Cardiac septum (tissue), 1 donor: ENCODE measurements around the gene VWA5B1. TPM values are rescaled to one million over a fixed set of nuclear protein-coding genes. Genes with fewer than 3 reads are reported as not detected.
"Not testable (repeated sequence)": the region's sequence is repeated elsewhere in the genome, so short reads cannot be mapped to it uniquely, and the experiment has no call there.

Experiments used
- DNase-seq: peaks from one replicate; pipeline ENCODE4 v3.0.0-alpha.2; 2020; ENCODE audit warnings: low spot score
- intact Hi-C: fragments of 100-400 bp; cut with DNase I; formaldehyde crosslinking; loops from one replicate; pipeline ENCODE4 v1.14.0; 2022
- long read RNA-seq: library from polyadenylated mRNA; unstranded; transcript quantifications from one replicate; pipeline ENCODE4 v2.0.0, GENCODE V29; 2021
- total RNA-seq: library from RNA; stranded (reverse); fragmentation: NEBNext Ultra II Directional; extraction: Animal tissue kit (Norgen Biotek cat#: 25700); gene quantifications from one replicate; pipeline ENCODE4 v1.2.1, GENCODE V29; 2021
- donor health status: DM: no; HTN: no; CAD: no.

VWA5B1 gene
- not detected for total RNA-seq
- long read RNA-seq: 0 reads

DNA sequence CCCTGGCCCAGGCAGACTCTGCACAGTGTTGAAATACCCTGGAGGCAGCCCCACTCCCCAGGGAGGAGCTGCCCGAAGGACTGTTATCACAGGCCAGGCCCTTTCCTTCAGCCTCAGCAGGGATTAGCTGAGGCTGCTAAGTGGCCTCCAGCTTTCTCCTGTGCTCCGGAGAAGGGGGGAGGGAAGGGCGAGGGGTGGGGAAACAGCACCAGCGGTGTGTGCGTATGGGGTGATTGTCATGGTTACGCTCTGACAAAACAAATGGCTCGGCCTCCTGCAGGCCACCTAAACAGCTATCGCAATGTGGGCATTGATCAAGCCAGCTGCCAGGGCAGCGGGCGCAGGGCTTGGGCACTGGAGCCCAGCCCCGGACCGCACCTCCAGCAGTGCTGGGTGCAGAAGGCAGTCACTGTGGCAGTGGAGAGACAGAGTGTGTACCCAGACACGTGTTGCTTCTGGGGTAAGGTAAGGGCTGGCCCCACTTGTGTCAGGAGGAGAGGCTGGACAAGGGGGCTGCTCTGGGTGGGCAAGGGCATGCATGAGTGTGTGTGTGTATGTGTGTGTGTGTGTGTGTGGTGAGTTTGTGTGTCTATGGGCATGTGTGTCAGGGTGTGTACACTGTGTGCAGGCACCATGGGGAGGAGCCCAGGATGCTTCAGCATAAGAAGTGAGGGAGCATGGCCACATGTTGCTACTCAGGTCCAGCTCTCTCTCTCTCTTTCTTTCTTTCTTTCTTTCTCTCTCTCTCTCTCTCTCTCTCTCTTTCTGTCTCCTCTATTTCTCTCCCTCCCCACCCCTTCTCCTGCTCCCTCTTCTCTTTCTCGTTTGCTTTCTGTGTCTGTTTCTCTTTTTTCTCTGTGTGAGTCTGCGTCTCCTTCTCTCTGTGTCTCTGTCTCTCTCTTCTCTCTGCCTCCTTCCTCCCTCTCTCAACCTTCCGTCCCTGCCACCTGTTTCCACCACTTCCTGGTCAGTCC lies at the start of gene VWA5B1:
VWA5B1 (plus strand) TSS at position 252 of the 974 bp plus-strand sequence. CDS start 19,727 bp downstream, outside the sequence.
- intact Hi-C loops: no loop called here

GRCh38 chr1:20242890-20243479 lies 47.7 kb upstream of the VWA5B1 start:
- intact Hi-C loops: no loop called here
- DNase-seq: no peak

More for the DNA sequence above, at the start of gene VWA5B1:
- no peak for DNase-seq

GRCh38 chr1:20248971-20249612 lies 41.6 kb upstream of the VWA5B1 start:
- DNase-seq: no peak
- intact Hi-C loops: no loop called here

GRCh38 chr1:20250340-20250989 lies 40.2 kb upstream of the VWA5B1 start:
- intact Hi-C loops: no loop called here
- DNase-seq: no peak

DNA sequence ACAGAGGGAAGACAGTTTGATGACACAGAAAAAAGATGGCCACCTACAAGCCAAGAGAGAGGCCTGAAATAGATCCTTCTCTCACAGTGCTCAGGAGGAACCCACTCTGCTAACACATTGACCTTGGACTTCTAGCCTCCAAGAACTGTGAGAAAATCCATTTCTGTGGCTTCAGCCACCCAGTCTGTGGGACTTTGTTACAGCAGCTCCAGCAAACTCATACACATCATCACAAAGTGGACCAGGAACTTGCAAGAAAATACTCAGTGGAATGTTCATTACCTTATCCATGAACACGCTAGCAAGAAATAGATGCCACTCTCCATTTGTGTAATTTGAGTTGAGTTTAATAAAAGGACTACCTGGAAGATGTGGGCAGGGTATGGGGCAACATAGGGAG lies 38.1 kb upstream of the VWA5B1 start:
- DNase-seq: no peak
- intact Hi-C loops: no loop called here

GRCh38 chr1:20255666-20256065 lies 35.0 kb upstream of the VWA5B1 start:
- no peak for DNase-seq
- intact Hi-C loops: no loop called here

GRCh38 chr1:20259646-20260045 lies 31.0 kb upstream of the VWA5B1 start:
- intact Hi-C loops: no loop called here
- no peak for DNase-seq

DNA sequence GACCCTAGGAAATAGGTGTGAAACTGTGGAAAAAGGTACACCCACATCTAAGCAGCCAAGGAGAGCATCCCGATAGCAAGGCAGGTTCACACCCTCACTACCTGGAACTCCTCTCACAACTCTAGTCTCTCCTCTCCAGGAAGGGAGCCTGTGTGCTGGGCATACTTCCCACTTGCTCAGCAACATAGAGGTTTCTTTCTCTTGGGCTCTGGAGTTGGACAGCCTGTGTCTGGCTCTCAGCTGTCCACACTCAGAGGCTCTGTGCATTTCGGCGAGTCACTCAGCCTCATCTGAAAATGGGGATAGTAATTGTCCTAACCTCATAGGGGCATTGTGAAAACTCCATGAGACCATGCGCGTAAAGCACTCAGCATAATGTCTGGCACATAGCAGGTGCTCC lies 29.6 kb upstream of the VWA5B1 start:
- intact Hi-C loops: no loop called here
- DNase-seq: no peak

DNA sequence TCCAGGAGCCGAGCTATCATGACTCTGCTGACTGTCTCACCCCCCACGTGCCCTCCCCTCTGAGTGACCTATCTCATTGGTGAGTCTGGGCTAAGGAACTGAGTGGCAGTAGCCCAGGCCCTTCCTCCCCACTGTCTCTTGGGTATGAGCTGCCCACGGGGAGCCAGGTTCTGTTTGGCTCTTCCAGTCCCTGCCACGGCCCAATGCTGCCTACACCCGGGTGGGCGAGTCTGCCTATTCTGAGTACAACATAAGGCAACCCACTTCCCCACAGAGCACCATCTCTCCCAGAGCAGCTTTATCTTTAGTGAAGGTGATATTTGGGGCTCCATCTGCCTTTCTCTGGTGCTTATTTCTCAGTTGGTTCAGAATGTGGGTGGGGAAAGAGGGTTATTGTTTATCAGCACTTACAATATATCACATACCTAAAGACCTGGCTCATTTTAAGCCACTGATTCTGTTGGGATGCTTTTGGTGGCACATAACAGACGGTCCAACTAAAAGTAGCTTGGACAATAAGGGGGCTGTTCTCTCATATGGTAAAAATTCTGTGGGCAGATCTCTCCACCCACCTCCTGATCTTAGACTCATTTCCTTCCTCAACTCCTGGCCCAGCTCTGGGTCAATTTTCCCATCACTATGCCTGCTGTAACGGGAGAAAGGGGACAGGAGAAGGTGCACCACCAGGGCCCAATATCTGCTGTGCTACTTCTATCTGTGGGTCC lies 27.7 kb upstream of the VWA5B1 start:
- no peak for DNase-seq
- intact Hi-C loops: no loop called here

DNA sequence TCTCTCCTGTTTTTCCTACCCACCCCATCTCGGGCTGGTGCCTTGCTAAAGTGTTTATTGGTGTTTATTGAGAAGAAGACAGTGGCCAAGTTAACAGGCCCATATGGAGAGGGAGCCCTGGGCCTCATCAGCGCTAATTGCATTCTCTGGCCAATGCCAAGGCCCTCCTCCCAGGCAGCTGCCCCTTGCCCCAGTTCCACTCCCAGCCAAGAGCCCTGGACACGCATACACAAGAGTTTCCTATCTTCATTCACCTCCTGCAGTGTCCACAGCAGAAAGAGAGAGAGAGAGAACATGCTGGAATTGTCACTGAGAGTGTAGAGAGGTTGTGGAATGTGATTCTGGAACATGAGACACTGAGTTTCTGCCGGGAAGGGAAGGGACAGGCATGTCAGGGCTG lies 25.4 kb upstream of the VWA5B1 start:
- intact Hi-C loops: no loop called here
- peak; percentile 79 for DNase-seq

DNA sequence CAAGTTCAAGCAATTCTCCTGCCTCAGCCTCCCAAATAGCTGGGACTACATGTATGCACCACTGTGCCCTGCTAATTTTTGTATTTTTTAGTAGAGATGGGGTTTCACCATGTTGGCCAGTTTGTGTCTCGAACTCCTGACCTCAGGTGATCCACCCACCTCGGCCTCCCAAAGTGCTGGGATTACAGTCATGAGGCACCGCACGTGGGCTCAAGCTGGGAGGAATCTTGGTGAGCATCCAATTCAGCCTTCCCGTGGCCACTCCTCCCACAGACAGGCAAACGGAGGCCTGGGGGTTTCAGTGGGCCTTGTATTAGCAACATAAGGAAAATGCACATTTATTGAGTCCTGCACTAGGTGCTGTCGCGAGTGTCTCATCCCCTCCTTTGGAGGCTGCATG lies 24.5 kb upstream of the VWA5B1 start:
- intact Hi-C loops: no loop called here
- no peak for DNase-seq

- no peak for DNase-seq
- intact Hi-C loops: no loop called here
Measured at GRCh38 chr1:20266642-20267041, 24.0 kb upstream of the VWA5B1 start.

DNA sequence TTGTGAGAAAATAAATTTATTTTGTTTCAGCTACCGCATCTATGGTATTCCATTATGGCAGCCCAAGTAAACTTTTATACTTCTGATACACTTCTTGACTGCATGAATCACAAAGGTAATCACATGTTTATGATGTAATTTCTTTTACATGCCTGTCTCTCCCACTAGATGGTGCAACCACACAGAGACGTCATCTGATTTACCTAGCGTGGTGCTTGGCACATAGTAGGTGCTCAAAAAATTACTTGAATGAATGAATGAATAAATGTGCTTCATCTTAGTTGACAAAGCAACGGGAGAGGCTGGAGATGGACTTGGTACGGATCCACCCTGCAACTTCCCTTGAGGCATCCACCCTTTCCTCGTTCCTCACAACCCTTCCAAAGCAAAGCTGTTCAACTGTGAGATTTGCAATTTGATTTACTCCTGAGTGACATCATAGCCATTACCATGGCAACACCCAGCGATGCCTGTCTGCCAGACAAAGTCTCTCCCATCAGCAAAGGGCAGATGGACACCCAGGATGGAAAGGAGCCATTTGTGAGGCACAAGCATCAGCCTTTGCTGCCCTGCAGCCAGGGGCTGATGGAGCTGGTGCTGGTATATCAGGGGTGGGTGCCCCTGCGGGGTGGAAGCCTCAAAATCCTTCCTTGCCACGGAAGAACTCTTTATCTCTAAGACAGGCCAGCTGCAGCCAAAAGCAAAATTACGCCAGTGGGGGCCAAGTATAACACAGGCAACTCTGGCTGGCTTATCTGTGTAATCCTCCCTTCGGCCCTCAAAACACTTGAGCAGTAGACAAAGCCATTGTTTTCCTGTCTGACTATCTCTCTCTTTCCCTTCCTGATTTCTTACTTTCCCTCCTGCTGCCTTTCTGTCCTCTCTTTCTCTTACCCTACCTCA lies 18.9 kb upstream of the VWA5B1 start:
- DNase-seq: no peak
- intact Hi-C loops: no loop called here

DNA sequence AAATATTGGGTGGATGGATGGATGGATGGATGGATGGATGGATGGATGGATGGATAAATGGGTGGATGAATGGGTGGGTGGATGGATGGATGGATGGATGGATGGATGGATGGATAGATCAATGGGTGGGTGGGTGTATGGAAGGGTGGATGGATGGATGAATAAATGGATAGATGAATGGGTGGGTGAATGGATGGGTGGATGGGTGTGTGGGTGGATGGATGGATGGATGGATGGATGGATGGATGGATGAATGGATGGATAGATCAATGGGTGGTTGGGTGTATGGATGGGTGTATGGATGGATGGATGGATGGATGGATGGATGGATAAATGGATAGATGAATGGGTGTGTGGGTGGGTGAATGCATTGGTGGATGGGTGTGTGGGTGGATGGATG lies 17.0 kb upstream of the VWA5B1 start:
- DNase-seq, intact Hi-C loops: not testable (repeated sequence)

GRCh38 chr1:20275319-20275925 lies 15.3 kb upstream of the VWA5B1 start:
- intact Hi-C loops: no loop called here
- DNase-seq: no peak

DNA sequence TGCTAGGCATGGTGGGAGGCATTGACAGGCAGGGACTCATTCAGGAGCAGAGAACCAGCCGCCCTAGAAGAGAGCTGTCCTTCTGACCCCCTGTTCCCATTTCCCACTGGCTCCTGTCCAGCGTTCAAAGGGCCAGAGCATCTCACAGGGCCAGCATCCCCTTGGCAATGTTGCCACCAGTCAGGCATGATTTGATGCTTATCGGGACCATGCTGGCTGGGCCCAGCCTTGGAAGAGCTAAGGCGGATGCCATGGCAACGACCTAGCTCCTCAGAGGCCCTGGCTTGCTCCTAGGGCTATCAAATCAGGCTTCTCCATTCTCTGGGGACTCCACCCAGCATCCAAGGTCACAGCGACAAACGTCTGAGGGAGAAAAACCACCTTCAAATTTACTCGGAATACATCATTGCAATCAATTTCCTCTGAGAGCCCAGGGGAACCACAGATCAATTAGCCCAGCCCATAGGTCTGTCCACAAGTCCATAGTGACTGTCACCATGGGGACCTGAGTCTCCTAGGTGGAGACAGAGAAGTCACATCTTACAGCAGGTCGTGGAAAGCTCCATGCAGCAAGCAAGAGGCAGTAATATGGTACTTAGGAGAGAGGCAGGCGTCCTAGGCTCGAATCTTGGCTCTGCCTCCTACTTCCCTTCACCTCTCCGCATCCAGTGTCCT lies 14.1 kb upstream of the VWA5B1 start:
- intact Hi-C loops: no loop called here
- DNase-seq: no peak

- DNase-seq: no peak
Measured at GRCh38 chr1:20278692-20279130, 12.0 kb upstream of the VWA5B1 start.

More at GRCh38 chr1:20278692-20279130, 12.0 kb upstream of the VWA5B1 start:
- intact Hi-C loops: no loop called here
